Progenitor cell of endocrine pancreas (in vitro differentiated cells): Measurements from ENCODE around the gene ASB5. TPM values are rescaled to one million over a fixed set of nuclear protein-coding genes. Genes with fewer than 3 reads are reported as not detected.

Experiments
- DNase-seq: peaks from one replicate; pipeline ENCODE4 v3.0.0; 2021; ENCODE audit warnings: low spot score; ENCODE audit not compliant: unreplicated experiment
- H3K27ac Mint-ChIP-seq: 2 replicates; pipeline ENCODE4 v1.8.0; 2021; ENCODE audit warnings: mild to moderate bottlenecking, moderate library complexity, mixed read lengths
- H3K27me3 Mint-ChIP-seq: 2 replicates; pipeline ENCODE4 v1.8.0; 2021; ENCODE audit warnings: mixed read lengths
- H3K36me3 Mint-ChIP-seq: 2 replicates; pipeline ENCODE4 v1.8.0; 2022; ENCODE audit warnings: mixed read lengths; ENCODE audit not compliant: insufficient read depth
- H3K4me1 Mint-ChIP-seq: 2 replicates; pipeline ENCODE4 v1.8.0; 2021; ENCODE audit warnings: low read depth, mixed read lengths
- H3K4me3 Mint-ChIP-seq: 2 replicates; pipeline ENCODE4 v1.8.0; 2021; ENCODE audit warnings: low read depth, mild to moderate bottlenecking, moderate library complexity, mixed read lengths
- H3K9me3 Mint-ChIP-seq: 2 replicates; pipeline ENCODE4 v1.8.0; 2021; ENCODE audit warnings: low read depth, mixed read lengths
- long read RNA-seq: library from polyadenylated mRNA; unstranded; transcript quantifications from one replicate; pipeline ENCODE4 v2.0.0, GENCODE V29; 2020
- total RNA-seq: library from RNA; stranded (reverse); gene quantifications from 2 replicates; pipeline ENCODE4 v1.2.1, GENCODE V29; 2021
- TF ChIP-seq, protein P1 (sequence below): fragments of 200-600 bp; sonication (generic); IDR thresholded peaks from one replicate; pipeline ENCODE4 v1.5.0; 2021; ENCODE audit warnings: antibody characterized with exemption, mild to moderate bottlenecking; ENCODE audit not compliant: unreplicated experiment

ASB5 gene
- total RNA-seq = 0.50 and 0.84 TPM in 2 replicates
- long read RNA-seq = 0 reads

GRCh38 chr4:176268963-176269362 lies at the start of gene ASB5:
Gene ASB5, minus strand, starts transcription at chr4:176269222. Its CDS starts 114 bp downstream, at chr4:176269108.
- TF ChIP-seq, protein P1, sequence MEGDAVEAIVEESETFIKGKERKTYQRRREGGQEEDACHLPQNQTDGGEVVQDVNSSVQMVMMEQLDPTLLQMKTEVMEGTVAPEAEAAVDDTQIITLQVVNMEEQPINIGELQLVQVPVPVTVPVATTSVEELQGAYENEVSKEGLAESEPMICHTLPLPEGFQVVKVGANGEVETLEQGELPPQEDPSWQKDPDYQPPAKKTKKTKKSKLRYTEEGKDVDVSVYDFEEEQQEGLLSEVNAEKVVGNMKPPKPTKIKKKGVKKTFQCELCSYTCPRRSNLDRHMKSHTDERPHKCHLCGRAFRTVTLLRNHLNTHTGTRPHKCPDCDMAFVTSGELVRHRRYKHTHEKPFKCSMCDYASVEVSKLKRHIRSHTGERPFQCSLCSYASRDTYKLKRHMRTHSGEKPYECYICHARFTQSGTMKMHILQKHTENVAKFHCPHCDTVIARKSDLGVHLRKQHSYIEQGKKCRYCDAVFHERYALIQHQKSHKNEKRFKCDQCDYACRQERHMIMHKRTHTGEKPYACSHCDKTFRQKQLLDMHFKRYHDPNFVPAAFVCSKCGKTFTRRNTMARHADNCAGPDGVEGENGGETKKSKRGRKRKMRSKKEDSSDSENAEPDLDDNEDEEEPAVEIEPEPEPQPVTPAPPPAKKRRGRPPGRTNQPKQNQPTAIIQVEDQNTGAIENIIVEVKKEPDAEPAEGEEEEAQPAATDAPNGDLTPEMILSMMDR = no peak
- H3K27ac Mint-ChIP-seq = no peak within 1 kb of the TSS
- peaks cover 2% of the 10 kb centered on the region for H3K9me3 Mint-ChIP-seq
- no peak within 1 kb of the TSS for H3K4me3 Mint-ChIP-seq
- H3K36me3 Mint-ChIP-seq = no peaks in the 10 kb centered on the region
- no peaks in the 10 kb centered on the region for H3K4me1 Mint-ChIP-seq
- no peaks in the 10 kb centered on the region for H3K27me3 Mint-ChIP-seq
- no peak for DNase-seq

- Mint-ChIP-seq H3K9me3 (no peaks in the 10 kb centered on the region), H3K4me1 (peaks cover 28% of the 10 kb centered on the region), H3K4me3 (no peak overlapping the region), H3K36me3 (no peaks in the 10 kb centered on the region), H3K27me3 (no peaks in the 10 kb centered on the region), H3K27ac (no peak overlapping the region)
- TF ChIP-seq, protein P1 = no peak
- DNase-seq = no peak
Observed at GRCh38 chr4:176313596-176314336, 44.7 kb upstream of the ASB5 start.

- DNase-seq = no peak
- no peaks in the 10 kb centered on the region for H3K36me3 Mint-ChIP-seq
- TF ChIP-seq, protein P1 = no peak
- no peaks in the 10 kb centered on the region for H3K27me3 Mint-ChIP-seq
- H3K9me3 Mint-ChIP-seq = no peaks in the 10 kb centered on the region
- H3K27ac Mint-ChIP-seq = no peak overlapping the region
- no peak overlapping the region for H3K4me3 Mint-ChIP-seq
- H3K4me1 Mint-ChIP-seq = peaks cover 12% of the 10 kb centered on the region
Observed at GRCh38 chr4:176309772-176310171, 40.8 kb upstream of the ASB5 start.

- Mint-ChIP-seq H3K4me1 (peaks cover 8% of the 10 kb centered on the region), H3K27ac (no peak overlapping the region), H3K27me3 (no peaks in the 10 kb centered on the region), H3K36me3 (no peaks in the 10 kb centered on the region), H3K4me3 (no peak overlapping the region), H3K9me3 (no peaks in the 10 kb centered on the region)
- TF ChIP-seq, protein P1 = no peak
- DNase-seq = no peak
Observed at GRCh38 chr4:176309046-176309445, 40.0 kb upstream of the ASB5 start.

- Mint-ChIP-seq H3K9me3 (no peaks in the 10 kb centered on the region), H3K4me3 (no peak overlapping the region), H3K27ac (no peak overlapping the region), H3K36me3 (no peaks in the 10 kb centered on the region), H3K27me3 (no peaks in the 10 kb centered on the region), H3K4me1 (peaks cover 3% of the 10 kb centered on the region)
- no peak for DNase-seq
- TF ChIP-seq, protein P1 = no peak
Observed at GRCh38 chr4:176308441-176308840, 39.4 kb upstream of the ASB5 start.
